Muscle of arm (tissue), 12 donors: Measurements from ENCODE around the gene TAF3. TPM values are rescaled to one million over a fixed set of nuclear protein-coding genes. Genes with fewer than 3 reads are reported as not detected.

Experiments used
- DNase-seq: peaks from one replicate; pipeline ENCODE4 v3.0.0-alpha.2; 2013
- polyA plus RNA-seq, 12 donors: library from polyadenylated mRNA; unstranded; fragments of 120-200 nt; gene quantifications; one replicate each; pipeline ENCODE4 v1.2.1, GENCODE V29; 2013; ENCODE audit not compliant: insufficient read length in 12 of 12

The TAF3 gene
- polyA plus RNA-seq, 12 donors, result 5.3 to 10.7 (median 5.8) TPM; not detected in 1

- DNase-seq, result no peak
Measured at GRCh38 chr10:8034466-8035005, 216.2 kb downstream of the TAF3 start.

- DNase-seq, result no peak
Measured at GRCh38 chr10:8035006-8035640, 216.8 kb downstream of the TAF3 start.

GRCh38 chr10:8035641-8036470 lies 217.6 kb downstream of the TAF3 start:
- DNase-seq, result no peak

- no peak for DNase-seq
Measured at GRCh38 chr10:8036506-8037198, 218.3 kb downstream of the TAF3 start.

- DNase-seq, result no peak
Measured at GRCh38 chr10:8037199-8037801, 219.0 kb downstream of the TAF3 start.

- DNase-seq, result no peak
Measured at GRCh38 chr10:8037941-8038894, 219.9 kb downstream of the TAF3 start.

- DNase-seq, result no peak
Measured at GRCh38 chr10:8039321-8039881, 221.1 kb downstream of the TAF3 start.

- DNase-seq, result no peak
Measured at GRCh38 chr10:8040651-8041050, 222.3 kb downstream of the TAF3 start.

- no peak for DNase-seq
Measured at GRCh38 chr10:8041284-8041991, 223.1 kb downstream of the TAF3 start.

- DNase-seq, result no peak
Measured at GRCh38 chr10:8041992-8042720, 223.9 kb downstream of the TAF3 start.

GRCh38 chr10:8042721-8043568 lies 224.6 kb downstream of the TAF3 start:
- DNase-seq, result no peak

GRCh38 chr10:8043569-8044306 lies 225.4 kb downstream of the TAF3 start:
- DNase-seq, result no peak

- DNase-seq, result no peak
Measured at GRCh38 chr10:8044331-8044907, 226.1 kb downstream of the TAF3 start.

GRCh38 chr10:8044908-8045725 lies 226.8 kb downstream of the TAF3 start:
- DNase-seq, result no peak

GRCh38 chr10:8045726-8046494 lies 227.6 kb downstream of the TAF3 start:
- no peak for DNase-seq
